Osteocyte (in vitro differentiated cells): ENCODE measurements around the gene ELN. TPM values are rescaled to one million over a fixed set of nuclear protein-coding genes. Genes with fewer than 3 reads are reported as not detected.
"Not testable (repeated sequence)": the region's sequence is repeated elsewhere in the genome, so short reads cannot be mapped to it uniquely, and the experiment has no call there.

Experiments used
- DNase-seq: peaks from one replicate; pipeline ENCODE4 v3.0.0; 2021; ENCODE audit warnings: mixed read lengths; ENCODE audit not compliant: unreplicated experiment; ENCODE audit errors: extremely low spot score
- H3K27ac Mint-ChIP-seq: one replicate; pipeline ENCODE4 v1.8.0; 2021; ENCODE audit warnings: mild to moderate bottlenecking, mixed read lengths; ENCODE audit not compliant: unreplicated experiment
- H3K27me3 Mint-ChIP-seq: one replicate; pipeline ENCODE4 v1.8.0; 2021; ENCODE audit warnings: mixed read lengths; ENCODE audit not compliant: unreplicated experiment
- H3K36me3 Mint-ChIP-seq: one replicate; pipeline ENCODE4 v1.8.0; 2021; ENCODE audit warnings: mixed read lengths; ENCODE audit not compliant: unreplicated experiment
- H3K4me1 Mint-ChIP-seq: one replicate; pipeline ENCODE4 v1.8.0; 2021; ENCODE audit warnings: mixed read lengths; ENCODE audit not compliant: unreplicated experiment
- H3K4me3 Mint-ChIP-seq: one replicate; pipeline ENCODE4 v1.8.0; 2021; ENCODE audit warnings: mild to moderate bottlenecking, moderate library complexity, mixed read lengths; ENCODE audit not compliant: unreplicated experiment
- H3K9me3 Mint-ChIP-seq: one replicate; pipeline ENCODE4 v1.8.0; 2021; ENCODE audit warnings: mixed read lengths; ENCODE audit not compliant: unreplicated experiment
- total RNA-seq: library from RNA; stranded (reverse); gene quantifications from 2 replicates; pipeline ENCODE4 v1.2.1, GENCODE V29; 2021
- TF ChIP-seq, protein P1 (sequence below): fragments of 200-600 bp; sonication (generic); IDR thresholded peaks from 2 replicates; pipeline ENCODE4 v1.5.0; 2021; ENCODE audit warnings: antibody characterized with exemption, mild to moderate bottlenecking, moderate library complexity

ELN gene
- total RNA-seq, 1 donor from 2014 or later, result 13.5 TPM

DNA sequence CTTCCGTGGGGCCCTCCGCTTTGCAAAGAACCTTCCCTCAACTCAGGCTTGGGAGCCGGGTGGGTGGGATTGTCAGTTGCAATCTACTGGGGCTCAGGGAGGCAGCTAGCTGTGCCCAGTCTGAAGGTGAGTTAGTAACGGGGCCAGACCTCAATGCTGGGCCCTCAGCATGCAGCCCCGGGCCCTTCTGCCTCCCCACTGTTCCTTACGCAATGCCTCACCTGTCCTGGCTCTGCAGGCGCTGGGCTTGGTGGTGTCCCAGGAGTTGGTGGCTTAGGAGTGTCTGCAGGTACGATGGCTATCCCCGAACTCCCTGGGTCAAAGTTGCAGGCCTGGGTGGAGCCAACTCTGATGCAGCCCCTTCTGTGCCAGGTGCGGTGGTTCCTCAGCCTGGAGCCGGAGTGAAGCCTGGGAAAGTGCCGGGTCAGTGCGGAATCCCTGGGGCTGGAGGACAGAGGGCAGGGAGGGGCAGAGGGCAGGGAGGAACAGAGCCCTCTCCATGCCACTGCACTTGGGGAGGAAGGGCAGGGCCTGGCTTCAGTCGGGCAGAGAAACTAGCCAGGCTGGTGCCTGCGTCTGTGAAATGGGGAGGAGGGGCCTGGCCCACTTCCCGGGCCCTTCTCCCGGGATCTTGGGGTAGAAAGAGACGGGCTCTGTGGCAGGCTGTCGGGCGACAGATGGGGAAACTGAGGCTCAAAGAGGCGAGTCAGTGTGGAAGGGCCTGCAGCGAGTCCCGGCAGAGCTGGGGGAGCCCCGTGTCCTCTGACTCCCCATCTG lies 15.0 kb downstream of the ELN start:
- Mint-ChIP-seq H3K36me3 (no peaks in the 10 kb centered on the region), H3K4me1 (peaks cover 40% of the 10 kb centered on the region), H3K27me3 (peaks cover 5% of the 10 kb centered on the region), H3K9me3 (no peaks in the 10 kb centered on the region), H3K4me3 (peak overlapping the region; percentile 38), H3K27ac (peak overlapping the region; percentile 82)
- DNase-seq, result no peak
- TF ChIP-seq, protein P1, sequence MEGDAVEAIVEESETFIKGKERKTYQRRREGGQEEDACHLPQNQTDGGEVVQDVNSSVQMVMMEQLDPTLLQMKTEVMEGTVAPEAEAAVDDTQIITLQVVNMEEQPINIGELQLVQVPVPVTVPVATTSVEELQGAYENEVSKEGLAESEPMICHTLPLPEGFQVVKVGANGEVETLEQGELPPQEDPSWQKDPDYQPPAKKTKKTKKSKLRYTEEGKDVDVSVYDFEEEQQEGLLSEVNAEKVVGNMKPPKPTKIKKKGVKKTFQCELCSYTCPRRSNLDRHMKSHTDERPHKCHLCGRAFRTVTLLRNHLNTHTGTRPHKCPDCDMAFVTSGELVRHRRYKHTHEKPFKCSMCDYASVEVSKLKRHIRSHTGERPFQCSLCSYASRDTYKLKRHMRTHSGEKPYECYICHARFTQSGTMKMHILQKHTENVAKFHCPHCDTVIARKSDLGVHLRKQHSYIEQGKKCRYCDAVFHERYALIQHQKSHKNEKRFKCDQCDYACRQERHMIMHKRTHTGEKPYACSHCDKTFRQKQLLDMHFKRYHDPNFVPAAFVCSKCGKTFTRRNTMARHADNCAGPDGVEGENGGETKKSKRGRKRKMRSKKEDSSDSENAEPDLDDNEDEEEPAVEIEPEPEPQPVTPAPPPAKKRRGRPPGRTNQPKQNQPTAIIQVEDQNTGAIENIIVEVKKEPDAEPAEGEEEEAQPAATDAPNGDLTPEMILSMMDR, result no peak

GRCh38 chr7:74043523-74043951 lies 15.6 kb downstream of the ELN start:
- H3K4me1 Mint-ChIP-seq, result peaks cover 39% of the 10 kb centered on the region
- no peaks in the 10 kb centered on the region for H3K36me3 Mint-ChIP-seq
- H3K27ac Mint-ChIP-seq, result peak overlapping the region; percentile 82
- H3K27me3 Mint-ChIP-seq, result peaks cover 5% of the 10 kb centered on the region
- no peak for DNase-seq
- TF ChIP-seq, protein P1, result no peak
- no peaks in the 10 kb centered on the region for H3K9me3 Mint-ChIP-seq
- H3K4me3 Mint-ChIP-seq, result peak overlapping the region; percentile 38

GRCh38 chr7:74044366-74045350 lies 16.7 kb downstream of the ELN start:
- peaks cover 5% of the 10 kb centered on the region for H3K27me3 Mint-ChIP-seq
- H3K9me3 Mint-ChIP-seq, result no peaks in the 10 kb centered on the region
- no peak overlapping the region for H3K4me3 Mint-ChIP-seq
- peaks cover 34% of the 10 kb centered on the region for H3K4me1 Mint-ChIP-seq
- TF ChIP-seq, protein P1, result no peak
- no peak overlapping the region for H3K27ac Mint-ChIP-seq
- H3K36me3 Mint-ChIP-seq, result no peaks in the 10 kb centered on the region
- DNase-seq, result no peak

DNA sequence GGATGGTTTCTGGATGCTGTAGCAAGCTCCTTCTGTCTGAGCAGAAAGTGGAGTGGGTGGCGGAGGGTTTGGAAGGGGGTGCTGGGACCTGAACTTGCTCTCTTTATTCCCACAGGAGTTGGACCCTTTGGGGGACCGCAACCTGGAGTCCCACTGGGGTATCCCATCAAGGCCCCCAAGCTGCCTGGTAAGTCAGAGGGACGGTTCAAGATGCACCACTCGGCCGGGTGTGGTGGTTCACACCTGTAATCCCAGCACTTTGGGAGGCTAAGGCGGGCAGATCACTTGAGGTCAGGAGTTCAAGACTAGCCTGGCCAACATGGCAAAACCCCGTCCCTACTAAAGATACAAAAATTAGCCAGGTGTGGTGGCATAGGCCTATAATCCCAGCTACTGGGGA lies 18.6 kb downstream of the ELN start:
- H3K4me3 Mint-ChIP-seq, H3K27ac Mint-ChIP-seq, H3K36me3 Mint-ChIP-seq, H3K9me3 Mint-ChIP-seq, H3K27me3 Mint-ChIP-seq, DNase-seq: not testable (repeated sequence)
- H3K4me1 Mint-ChIP-seq, result peaks cover 30% of the 10 kb centered on the region

GRCh38 chr7:74047804-74048380 lies 19.9 kb downstream of the ELN start:
- H3K27ac Mint-ChIP-seq, result no peak overlapping the region

More at GRCh38 chr7:74047804-74048380, 19.9 kb downstream of the ELN start:
- Mint-ChIP-seq H3K4me3 (no peak overlapping the region), H3K4me1 (peaks cover 34% of the 10 kb centered on the region), H3K36me3 (no peaks in the 10 kb centered on the region), H3K27me3 (peaks cover 12% of the 10 kb centered on the region), H3K9me3 (no peaks in the 10 kb centered on the region)
- TF ChIP-seq, protein P1, result no peak
- no peak for DNase-seq
